Stimulated activated CD8-positive, alpha-beta memory T cell treated with anti-CD3 and anti-CD28 coated beads, Interleukin-7, amount 100 ng/mL, for 48 hours (primary cell): ENCODE data around the gene NOC4L.
"Not testable (repeated sequence)": the region's sequence is repeated elsewhere in the genome, so short reads cannot be mapped to it uniquely, and the experiment has no call there.

Experiments used
- DNase-seq, 2 donors: peaks; one replicate each; pipeline ENCODE4 v3.0.0-alpha.2; 2020; ENCODE audit warnings: low read depth in 1 of 2; ENCODE audit errors: extremely low read depth in 1 of 2

NOC4L gene

DNA sequence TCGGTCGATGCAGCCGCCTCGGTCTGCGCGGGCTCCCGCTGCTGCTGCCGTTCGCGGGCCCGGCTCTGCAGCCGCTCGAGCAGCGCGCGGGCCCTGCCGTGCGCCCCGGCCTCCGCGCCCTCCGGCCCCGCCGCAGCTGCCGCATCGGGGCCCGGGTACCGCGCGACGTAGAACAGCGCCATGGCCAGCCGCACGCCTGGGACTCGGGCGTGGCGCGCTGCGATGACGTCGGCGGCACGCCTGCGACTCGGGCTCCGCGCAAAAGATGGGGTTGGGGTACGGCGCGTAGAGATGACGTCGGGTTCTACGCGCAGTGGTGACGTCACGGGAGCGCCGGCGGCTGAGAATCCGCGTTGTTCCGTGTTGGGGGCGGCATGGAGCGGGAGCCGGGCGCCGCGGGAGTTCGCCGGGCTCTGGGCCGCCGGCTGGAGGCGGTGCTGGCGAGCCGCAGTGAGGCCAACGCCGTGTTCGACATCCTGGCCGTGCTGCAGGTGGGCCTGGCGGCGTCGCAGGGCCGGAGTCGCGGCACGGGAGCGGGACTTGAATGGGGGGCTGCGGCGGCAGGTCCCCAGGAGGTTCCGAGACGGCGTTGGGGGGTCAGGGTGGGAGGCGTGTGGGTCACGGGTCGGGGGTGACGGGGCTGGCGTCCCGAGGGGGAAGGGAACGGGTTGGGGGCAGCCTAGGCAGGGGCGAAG lies at the start of gene NOC4L, which contains the start of gene DDX51:
NOC4L (plus strand) TSS at position 343 of the 695 bp plus-strand sequence; CDS start at position 375, 32 bp downstream.
DDX51 (minus strand) TSS at position 205 of the 695 bp plus-strand sequence; CDS start at position 182, 23 bp downstream.
- DNase-seq = peak; percentile 86 to 96

GRCh38 chr12:132095520-132096409 lies 48.5 kb upstream of the NOC4L start:
- DNase-seq = no peak

DNA sequence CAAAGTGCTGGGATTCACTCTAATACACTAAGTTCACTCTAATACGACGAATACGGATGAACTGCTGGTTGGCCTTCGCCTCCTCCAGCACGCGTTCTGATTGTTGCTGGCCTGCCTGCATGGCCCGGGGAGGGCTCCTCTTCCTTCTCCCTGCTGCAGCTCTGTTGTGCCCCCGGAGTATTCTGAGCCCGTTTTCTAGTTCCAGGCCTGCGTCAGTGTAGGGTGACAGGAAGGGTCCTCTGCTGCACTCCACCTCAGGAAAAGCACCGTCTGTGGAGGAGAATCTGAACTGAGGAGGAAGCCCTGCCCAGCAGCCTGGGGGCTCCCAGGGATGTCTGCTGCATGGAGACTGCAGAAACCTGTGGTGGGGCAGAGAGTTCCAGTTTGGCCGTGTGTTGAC lies 44.5 kb upstream of the NOC4L start:
- DNase-seq = no peak

GRCh38 chr12:132100306-132101065 lies 43.8 kb upstream of the NOC4L start:
- no peak for DNase-seq

GRCh38 chr12:132102297-132102696 lies 42.0 kb upstream of the NOC4L start:
- DNase-seq = no peak

DNA sequence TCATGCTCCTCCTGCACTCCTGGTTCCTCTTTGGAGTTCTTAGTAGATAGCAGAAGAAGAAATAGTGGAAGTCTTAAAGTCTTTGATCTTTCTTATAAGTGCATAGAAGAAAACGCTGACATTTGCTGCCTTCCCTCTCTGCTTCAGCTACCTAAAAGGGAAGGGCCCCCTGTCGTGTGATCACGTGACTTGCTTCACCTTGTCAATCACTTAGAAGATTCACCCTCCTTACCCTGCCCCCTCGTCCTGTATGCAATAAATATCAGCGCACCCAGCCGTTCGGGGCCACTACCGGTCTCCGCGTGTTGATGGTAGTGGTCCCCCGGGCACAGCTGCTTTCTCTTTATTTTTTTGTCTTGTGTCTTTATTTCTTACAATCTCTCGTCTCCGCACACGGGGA lies 41.2 kb upstream of the NOC4L start:
- DNase-seq = not testable (repeated sequence)

GRCh38 chr12:132103542-132104308 lies 40.5 kb upstream of the NOC4L start:
- DNase-seq = no peak

GRCh38 chr12:132105467-132105866 lies 38.8 kb upstream of the NOC4L start:
- DNase-seq = no peak

DNA sequence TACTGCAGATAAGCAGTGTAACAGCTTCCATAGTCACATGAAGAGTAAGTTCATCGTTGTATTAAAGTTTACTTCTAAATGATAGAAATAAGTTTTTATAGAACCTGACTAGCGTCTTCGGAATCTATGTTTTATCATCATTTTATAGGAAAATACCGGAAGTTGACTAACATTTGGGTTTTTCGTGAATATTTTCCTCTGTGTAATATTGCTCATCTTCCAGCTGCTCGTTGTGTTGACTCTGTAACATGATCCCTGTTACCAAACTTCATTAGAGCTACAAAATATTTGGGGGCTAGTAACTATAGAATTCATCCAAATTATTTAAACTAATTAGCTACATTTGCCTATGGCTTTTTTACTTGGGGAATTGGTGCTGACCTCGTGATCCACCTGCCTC lies 37.3 kb upstream of the NOC4L start:
- no peak for DNase-seq

DNA sequence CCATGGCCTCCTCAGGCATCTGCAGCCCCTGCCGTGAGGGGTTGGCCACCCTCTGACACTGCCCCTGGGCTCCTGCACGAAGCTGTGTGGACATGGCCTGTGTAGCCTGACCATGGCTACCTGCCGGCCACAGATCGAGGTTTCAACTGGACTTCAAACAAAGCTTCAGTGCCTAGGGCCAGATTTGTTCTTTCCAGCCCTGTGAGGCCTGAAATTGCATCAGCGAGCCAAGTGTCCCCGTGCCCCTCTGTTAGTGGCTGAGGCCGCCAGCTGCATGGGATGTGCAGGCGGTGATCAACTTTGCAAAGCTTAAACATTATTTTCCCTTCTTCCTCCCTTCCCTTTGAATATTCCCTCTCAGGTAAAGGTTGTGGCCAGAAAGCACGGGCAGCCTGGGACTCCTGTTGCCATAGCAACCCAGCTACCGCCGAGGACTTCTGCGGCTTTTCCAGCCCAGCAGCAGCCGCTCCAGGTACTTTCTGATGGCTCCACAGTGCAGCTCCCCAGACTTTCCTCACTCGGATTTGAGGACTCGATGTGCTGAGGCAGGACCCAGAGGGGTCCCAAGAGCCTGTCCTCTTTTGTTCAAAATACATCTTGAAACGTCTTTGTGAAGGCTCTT lies 35.9 kb upstream of the NOC4L start:
- no peak for DNase-seq

- no peak for DNase-seq
These were observed 34.5 kb upstream of the NOC4L start for GRCh38 chr12:132109741-132110140.

GRCh38 chr12:132110677-132111076 lies 33.6 kb upstream of the NOC4L start:
- DNase-seq = no peak

DNA sequence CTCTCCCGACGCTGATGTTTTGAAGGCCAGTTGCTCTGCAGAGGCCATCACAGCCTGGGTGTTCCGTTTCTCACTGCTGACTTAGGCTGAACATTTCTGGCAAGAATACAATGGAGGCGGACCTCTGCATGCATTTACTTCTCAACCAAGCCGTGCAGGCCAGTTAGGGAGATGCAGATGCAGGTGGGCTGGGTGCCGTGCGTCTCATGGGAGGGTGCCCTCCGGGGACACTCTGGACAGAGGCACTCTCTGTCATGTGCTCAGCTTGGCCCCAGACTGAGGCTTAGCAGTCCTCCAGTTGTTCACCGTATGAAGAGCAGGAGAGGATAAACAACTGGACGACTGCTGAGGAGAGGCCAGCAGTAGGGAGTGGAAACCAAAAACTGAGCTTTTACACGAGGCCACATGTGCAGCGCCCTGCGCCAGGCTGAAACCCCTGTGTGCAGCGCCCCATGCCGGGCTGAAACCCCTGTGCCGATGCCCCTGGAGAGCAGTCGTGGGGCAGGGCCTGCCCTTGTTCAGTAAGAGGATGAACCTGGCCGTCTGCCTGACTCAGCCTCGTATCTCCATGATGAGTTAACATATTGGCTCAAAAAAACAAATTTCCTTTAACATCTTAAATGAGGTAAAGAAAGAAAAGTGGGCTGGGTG lies 32.5 kb upstream of the NOC4L start:
- no peak for DNase-seq

GRCh38 chr12:132114667-132115066 lies 29.6 kb upstream of the NOC4L start:
- no peak for DNase-seq

DNA sequence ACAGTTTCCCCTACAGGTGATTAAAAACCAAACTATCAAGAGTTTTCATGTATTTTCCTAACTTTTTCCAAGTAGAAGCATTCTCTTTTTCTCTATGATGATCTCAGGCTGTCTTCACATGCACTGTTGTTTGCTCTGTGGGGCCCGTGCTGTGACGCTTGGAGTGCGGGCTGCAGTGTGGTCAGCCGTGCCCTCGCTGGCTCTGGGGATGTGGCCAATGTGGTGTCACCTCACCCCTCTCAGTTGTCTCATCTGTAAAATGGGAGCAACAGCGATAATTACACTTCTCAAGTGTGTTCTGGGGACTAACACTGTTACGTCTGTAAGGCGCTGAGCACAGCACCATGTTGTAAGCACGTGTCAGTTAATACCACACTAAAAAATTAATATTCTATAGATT lies 28.8 kb upstream of the NOC4L start:
- DNase-seq = no peak

GRCh38 chr12:132116709-132117557 lies 27.3 kb upstream of the NOC4L start:
- no peak for DNase-seq

DNA sequence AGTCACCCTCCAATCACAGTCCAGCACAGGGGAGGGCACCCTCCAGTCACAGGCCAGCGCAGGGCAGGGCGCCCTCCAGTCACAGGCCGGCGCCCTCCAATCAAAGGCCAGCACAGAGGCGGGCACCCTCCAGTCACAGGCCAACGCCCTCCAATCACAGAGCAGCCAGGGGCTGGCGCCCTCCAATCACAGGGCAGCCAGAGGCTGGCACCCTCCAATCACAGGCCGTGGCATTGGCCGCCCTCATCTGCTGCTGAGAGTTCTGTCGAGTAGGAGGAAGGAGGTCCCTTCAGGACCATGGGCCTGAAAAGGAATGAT lies 26.7 kb upstream of the NOC4L start:
- DNase-seq = no peak

DNA sequence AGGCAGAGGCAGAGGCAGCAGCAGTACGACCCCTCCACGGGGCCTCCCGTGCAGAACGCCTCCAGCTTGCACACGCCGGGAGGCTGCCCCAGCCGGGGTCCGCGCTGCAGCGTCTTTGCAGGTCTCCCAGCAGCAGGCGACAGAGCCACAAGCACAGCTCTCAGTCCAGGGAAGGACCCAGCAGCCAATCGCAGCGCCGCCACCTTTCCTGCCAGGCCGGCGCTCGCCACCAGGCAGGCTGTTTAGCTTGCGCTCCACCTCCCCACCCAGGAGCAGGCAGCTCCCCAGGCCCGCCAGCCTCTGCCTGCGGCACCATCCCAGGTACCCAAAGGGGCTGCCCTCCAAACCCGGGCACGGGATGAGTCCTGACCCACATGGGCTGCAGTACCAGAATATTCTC lies 25.4 kb upstream of the NOC4L start:
- DNase-seq = no peak

- DNase-seq = no peak
These were observed 23.0 kb upstream of the NOC4L start for GRCh38 chr12:132121283-132121682.
